GM21737 (cell line): ENCODE data around the gene EPB41L5.
"Not testable (repeated sequence)": the region's sequence is repeated elsewhere in the genome, so short reads cannot be mapped to it uniquely, and the experiment has no call there.

Experiments
- ATAC-seq: cut with Tn5 transposase; IDR thresholded peaks from one replicate; pipeline ENCODE4 v1.9.1; 2021; ENCODE audit warnings: mild to moderate bottlenecking, moderate library complexity; ENCODE audit not compliant: unreplicated experiment

Gene EPB41L5

DNA sequence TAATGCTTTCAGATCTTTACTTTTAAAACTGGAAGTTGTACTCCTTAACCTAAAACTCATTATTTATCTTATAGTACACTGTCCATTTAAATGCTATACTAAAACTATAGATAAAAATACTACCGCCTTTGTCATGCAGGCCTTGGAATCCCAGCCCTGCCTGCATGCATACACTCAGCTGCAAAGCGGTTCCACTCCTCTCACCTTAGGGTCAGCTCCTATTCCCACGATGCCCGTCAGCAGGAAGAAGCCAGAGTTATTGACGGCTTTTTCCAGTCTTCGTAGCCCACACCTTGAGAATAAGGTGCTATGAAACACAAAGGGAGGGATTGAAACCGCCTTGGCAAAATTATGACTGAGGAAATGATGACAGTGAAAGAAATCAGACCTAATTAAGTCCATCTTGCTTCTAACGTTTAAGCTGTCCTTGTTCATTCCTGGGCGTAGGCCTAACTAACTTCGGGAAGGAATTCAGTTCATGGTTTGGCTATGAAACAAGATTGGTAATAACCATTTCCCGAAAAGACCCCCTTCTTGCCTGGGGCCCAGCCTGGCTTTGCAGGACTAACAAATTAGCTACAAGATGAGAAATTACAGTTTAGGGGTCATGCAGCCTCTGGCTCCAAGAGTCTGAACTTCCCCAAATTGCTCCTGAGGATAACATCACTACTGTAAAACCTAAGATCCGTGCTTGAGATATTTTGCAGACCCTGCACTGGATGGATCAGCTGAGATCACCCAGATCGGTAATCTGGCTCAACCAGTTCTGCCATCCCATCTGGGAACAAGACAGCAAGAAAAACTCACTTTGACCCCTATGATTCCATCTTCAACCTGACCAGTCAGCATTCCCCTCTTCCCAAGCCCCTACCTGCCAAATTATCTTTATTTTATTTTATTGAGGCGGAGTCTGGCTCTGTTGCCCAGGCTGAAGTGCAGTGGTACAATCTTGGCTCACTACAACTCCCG, 17.1 kb downstream of the EPB41L5 start:
- ATAC-seq: no peak

DNA sequence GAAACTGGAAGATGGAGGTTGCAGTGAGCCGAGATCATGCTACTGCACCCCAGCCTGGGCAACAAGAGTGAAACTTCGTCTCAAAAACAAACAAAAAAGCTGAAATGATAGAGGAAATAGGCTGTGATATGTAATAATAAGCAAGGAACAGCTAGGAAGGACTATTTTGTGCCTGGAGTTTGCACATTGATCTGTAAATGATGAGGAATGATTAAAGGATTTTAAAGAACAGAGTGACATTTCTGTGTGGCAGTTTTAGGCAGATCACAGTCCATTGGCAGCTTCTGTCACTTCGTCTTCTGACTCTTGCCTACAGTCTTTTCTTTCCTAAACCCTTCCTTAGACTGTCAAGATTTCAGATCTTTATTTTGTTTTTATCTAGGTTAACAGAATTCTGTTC, 19.4 kb downstream of the EPB41L5 start:
- no peak for ATAC-seq

DNA sequence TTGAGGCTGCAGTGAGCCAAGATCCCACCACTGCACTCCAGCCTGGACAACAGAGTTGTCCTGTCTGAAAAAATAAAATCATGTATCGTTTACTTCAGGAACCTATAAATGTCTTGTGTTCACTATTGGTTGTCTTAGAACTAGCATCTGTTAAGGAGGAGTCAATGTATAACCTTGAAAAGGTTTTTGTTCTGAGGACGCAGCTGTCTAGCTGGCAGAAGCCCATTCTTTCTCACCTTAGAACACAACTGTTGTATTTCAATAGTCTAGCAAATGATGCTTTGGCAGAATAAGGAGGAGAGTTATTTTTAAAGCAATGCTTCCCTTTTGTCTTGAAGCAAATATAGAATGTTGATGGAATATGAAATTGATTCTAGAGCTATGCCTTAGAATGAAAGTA, 21.1 kb downstream of the EPB41L5 start:
- no peak for ATAC-seq

DNA sequence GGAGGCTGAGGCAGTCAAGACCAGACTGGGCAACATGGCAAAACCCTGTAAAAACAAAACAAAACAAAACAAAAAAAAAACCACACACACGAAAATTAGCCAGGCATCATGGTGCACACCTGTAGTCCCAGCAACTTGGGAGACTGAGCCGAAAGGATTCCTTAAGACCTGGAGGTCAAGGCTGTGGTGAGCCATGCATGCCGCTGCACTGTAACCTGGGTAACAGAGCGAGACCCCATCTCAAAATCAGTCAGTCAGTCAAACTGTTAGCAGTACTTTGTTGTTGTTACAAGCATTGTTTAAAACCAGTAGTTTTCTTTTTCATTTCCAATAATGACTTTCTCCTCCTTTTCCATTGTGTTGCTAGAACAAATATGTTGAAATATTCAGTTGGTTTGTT, 21.7 kb downstream of the EPB41L5 start:
- no peak for ATAC-seq

DNA sequence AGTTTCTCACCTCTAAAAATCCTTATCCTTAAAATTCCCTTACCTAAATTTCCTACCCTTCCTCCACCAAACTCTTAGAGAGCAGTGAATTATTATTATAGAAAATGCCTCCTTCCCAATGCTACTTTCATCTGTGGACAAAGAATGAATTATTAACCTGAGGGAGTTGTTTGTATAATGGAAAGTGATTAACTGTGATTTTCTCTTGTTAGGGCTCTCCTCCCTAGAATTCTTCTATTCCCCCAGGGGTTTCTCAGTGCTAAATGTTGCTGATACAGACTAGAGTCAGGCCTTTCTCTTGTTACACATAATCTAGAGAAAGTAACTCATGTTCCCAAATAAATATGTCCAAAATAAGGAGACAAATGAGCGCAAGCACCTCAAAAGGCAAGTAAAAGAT, 23.3 kb downstream of the EPB41L5 start:
- ATAC-seq: no peak

DNA sequence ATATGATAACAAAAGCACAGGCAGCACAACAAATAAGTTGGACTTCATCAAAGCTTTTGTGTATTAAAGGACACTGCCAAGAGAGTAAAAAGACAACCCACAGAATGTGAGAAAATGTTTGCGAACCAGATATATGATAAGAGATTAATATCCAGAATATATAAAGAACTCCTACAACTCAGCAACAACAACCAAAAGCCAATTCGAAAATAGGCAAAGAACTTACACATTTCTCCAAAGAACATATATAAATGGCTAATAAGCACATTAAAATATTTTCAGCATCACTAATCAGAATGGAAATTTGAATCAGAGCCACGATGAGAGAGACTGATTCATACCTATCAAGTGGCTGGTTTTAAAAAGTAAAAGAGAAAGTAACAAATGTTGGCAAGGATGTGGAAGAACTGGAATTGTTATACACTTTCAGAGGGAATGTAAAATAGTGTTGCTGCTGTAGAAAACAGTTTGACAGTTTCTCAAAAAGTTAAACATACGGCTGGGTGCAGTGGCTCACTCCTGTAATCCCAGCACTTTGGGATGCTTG, 25.2 kb downstream of the EPB41L5 start:
- ATAC-seq: no peak

DNA sequence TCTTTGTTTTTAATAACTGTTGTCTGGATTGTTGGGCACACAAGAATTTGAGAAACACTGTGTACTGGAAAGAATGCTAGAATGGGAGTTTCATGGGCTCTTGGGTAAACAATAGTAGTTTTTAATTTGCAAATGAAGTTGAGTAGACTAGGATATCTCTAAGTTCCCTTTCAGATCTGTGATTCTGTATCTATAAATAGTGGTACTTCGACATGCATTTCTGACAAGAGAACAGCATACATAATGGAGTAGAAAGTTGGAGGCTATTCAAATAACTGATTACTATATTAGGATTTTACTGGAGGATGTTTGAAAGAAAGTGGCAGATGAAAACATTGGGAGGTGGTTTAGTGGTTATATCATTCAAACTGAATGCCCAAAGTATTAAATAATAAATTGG, 29.5 kb downstream of the EPB41L5 start:
- no peak for ATAC-seq

DNA sequence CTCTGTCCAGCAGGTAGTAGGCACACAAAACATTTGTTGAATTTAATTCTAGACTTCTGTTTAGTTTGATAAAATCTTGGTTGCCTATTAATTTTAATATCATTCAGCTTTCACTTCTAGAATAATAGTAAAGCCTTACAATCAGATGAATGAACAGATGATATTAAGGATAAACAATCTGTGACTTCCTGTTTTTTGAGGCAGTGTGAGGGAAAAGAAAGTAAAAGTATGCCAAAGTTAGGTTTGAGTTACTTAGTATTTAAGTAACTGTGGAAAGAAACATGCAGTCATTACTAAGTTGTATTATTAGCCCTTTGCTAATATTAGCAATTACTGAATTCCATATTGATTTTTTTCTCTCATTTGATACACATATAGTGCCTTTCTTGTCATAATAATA, 31.5 kb downstream of the EPB41L5 start:
- ATAC-seq: no peak

DNA sequence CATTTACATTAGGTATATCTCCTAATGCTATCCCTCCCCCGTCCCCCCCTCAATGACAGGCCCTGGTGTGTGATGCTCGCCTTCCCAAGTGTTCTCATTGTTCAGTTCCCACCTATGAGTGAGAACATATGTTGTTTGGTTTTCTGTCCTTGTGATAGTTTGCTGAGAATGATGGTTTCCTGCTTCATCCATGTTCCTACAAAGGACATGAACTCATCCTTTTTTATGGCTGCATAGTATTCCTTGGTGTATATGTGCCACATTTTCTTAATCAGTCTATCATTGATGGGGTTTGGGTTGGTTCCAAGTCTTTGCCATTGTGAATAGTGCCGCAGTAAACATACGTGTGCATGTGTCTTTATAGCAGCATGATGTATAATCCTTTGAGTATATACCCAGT, 32.9 kb downstream of the EPB41L5 start:
- ATAC-seq: not testable (repeated sequence)

DNA sequence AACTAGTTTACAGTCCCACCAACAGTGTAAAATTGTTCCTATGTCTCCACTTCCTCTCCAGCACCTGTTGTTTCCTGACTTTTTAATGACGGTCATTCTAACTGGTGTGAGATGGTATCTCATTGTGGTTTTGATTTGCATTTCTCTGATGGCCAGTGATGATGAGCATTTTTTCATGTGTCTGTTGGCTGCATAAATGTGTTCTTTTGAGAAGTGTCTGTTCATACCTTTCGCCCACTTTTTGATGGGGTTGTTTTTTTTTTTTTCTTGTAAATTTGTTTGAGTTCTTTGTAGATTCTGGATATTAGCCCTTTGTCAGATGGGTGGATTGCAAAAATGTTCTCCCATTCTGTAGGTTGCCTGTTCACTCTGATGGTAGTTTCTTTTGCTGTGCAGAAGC, 33.4 kb downstream of the EPB41L5 start:
- not testable (repeated sequence) for ATAC-seq

DNA sequence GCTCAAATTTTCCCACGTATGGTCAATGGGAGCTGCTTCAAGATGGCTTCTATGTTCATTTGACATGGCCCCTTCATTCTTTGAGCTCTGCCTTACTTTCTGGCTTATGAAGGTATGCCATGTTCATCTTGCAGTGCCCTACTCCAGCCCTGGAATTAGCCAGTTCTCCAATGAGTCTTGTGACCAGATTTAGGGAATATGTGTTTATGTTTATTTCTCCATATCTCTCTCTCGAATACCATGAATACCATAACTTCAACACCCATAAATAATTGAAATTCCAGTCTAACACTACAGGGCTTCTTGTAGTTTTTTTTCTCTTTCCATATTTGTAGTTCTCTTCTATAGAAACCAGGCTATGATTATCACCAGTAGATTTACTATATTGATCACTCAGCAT, 39.7 kb downstream of the EPB41L5 start:
- ATAC-seq: no peak

DNA sequence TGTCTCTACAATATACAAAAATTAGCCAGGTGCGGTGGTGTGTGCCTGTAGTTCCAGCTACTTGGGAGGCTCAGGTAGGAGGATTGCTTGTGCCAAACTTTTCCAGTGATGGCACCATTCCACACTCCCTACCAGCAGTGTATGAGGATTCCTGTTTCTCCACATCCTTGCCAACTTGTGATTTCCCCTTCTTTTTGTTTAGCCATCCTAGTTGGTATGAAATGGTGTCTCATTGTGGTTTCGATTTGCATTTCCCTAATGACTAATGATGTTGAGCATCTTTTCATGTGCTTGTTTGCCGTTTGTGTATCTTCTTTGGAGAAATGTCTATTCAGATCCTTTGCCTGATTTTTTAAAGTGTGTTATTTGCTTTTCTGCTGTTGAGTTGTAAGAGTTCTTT, 41.0 kb downstream of the EPB41L5 start:
- ATAC-seq: no peak

DNA sequence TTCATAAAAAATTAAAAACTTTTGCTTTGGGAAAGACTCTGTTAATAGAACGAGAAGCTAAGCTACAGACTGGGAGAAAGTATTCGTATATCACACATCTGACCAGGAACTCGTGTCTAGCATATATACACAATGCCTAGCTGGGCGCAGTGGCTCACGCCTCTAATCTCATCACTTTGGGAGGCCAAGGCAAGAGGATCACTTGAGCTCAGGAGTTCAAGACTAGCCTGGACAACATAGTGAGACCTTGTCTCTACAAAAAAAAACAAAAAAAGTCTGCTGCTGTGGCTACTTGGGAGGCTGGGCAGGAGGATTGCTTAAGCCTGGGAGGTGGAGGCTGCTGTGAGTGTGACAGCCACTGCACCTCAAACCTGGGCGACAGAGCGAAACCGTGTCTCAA, 46.6 kb downstream of the EPB41L5 start:
- no peak for ATAC-seq

DNA sequence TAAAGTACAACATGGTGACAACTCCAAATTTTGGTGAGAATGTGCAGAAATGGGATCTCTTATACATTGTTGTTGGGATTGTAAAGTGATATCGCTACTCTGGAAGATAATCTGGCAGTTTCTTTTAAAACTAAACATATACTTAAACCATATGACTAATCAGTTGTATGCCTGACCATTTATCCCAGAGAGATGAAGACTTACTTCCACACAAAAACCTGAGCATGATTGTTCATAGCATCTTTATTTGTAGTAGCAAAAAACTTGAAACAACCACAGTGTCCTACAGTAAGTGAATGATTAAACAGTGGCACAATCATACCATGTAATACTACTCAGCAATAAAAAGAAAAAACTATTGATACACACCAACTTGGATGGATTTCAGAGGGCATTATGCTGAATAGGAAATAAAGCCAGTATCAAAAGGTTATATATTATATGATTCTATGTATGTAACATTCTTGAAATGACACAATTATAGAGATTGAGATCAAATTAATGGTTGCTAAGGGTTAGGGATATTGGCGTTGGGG, 47.3 kb downstream of the EPB41L5 start:
- no peak for ATAC-seq

DNA sequence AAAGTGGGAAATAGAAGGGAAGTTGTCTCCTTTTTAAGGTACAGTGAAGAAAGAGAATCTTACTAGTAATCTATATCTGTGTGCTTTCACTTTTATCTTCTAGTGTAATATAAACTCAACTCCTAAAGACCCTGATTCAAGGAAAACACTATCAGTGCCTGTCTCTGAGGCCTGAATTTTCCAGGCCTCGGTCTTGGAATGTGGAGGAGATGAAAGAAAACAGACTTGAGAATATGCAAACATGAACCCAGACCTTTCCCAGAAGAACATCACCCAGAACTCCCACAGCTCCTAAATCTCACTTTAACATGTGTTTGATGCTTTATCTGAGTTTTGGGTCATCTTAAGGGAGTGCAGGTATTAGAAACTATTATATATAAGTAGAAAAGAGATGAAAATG, 51.8 kb downstream of the EPB41L5 start:
- no peak for ATAC-seq

DNA sequence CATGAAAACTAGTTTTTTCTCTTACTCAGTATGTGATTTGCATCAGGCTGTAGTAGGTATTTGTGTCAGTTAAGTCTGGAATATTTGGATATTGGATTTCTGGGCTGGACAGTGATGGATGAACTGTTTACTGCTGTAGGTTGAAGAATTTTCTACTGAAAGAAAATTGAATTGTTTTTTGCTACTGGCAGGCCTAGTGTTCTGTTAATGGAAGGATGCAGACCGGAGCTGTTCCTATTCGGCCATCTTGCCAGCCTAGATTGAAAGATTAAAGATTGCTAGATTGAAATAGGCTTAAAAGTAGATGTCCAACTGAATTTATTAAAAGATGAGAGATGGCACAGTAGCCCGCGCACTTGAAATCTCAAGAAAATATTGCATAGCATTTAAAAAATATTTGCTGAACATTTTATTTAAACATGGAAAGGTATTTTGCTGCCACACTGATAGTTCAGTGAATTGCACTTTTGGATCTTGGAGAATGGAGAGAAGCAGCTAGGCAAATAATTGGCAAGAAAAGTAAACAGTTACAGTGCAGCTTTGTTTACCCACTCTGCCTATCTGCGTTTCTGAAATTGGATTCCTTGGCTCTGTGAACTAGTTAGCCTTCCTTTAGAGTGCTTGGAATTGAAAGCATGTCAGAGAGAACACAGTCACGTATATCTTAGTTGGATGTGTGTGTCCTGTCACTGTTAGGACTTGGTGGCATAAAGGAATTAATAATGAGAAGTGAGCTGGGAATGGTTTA, 54.1 kb downstream of the EPB41L5 start:
- ATAC-seq: no peak

DNA sequence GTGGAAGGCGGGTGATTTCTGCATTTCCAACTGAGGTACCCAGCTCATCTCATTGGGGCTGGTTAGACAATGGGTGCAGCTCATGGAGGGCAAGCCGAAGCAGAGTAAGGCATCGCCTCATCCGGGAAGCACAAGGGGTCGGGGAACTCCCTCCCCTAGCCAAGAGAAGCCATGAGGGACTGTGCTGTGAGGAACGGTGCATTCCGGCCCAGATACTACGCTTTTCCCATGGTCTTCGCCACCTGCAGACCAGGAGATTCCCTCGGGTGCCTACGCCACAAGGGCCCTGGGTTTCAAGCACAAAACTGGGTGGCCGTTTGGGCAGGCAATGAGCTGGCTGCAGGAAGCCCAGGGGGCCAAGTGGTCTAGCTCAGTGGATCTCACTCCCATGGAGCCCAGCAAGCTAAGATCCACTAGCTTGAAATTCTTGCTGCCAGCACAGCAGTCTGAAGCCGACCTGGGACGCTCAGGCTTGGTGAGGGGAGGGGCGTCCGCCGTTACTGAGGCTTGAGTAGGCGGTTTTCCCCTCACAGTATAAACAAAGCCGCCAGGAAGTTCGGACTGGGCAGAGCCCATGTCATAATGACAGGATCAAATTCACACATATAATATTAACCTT, 55.3 kb downstream of the EPB41L5 start:
- ATAC-seq: not testable (repeated sequence)

DNA sequence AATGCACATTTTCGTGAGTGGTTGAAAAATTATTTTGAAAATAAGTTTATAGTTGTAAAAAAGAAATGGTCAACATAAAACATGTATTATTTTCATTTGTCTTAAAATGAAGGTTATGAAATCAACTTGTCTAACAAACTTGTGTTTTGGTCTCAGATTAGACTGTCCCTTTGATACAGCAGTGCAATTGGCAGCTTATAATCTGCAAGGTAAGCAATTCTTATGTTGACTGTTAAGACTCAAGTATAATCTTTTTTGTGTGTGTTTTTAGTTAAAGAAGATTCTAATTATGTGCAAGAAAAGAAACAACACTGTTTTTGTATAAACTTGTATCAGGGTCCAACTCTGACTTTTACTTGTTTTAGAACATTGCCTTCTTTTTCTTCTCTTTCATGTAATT, 62.7 kb downstream of the EPB41L5 start:
- no peak for ATAC-seq

DNA sequence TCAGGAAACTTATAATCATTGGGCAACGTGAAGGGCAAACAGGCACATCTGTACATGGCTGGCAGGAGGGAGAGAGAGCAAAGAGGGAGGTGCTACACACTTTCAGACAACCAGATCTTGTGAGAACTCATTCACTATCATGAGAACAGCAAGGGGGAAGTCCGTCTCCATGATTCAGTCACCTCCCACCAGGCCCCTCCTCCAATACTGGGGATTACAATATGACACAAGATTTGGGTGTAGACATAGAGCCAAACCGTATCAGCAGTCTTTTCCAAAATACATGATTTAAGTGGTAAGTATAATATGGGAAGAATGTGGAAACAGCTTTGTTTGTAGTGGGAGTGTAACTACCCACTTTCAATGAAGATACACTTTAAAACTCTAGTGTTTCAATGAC, 65.0 kb downstream of the EPB41L5 start:
- no peak for ATAC-seq

DNA sequence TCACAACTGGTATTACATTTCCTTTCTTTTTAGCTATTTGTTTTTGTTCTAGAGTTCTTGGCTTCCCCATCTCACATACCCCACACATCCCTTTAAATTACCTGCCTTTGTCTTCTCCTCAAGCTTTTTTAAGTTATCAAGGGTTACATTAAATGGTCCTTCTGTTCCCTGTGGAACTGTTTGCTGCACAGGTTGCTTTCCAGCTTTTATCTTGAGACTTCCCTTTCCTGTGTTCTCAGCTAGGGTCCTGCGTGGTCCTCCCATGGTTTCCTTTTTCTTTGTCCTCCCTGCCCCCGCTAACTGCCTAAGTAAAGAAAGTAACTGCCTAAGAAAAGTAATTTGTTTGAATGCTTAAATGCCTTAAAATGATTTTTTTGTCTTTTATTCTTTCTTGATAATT, 66.8 kb downstream of the EPB41L5 start:
- no peak for ATAC-seq

DNA sequence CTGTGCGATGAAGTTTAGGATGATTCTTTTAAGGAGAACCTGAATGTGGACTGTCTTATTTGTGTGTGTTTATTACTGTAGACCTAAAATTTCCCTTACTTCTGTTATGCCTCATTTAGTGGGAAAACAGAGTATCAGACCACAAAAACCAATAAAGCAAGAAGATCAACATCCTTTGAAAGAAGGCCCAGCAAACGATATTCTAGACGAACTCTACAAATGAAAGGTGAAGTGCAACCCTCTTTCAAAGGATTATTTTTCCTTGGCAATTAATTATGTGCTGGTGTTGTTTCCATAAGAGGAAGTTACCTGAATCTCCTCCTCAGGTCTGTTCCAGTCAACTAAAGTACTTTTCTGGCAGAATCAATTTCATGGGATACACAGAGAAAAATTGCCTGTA, 78.6 kb downstream of the EPB41L5 start:
- ATAC-seq: no peak
